ENCODE data around the gene HDX.
"Not testable (repeated sequence)": the region's sequence is repeated elsewhere in the genome, so short reads cannot be mapped to it uniquely, and the experiment has no call there.

HDX gene, protein sequence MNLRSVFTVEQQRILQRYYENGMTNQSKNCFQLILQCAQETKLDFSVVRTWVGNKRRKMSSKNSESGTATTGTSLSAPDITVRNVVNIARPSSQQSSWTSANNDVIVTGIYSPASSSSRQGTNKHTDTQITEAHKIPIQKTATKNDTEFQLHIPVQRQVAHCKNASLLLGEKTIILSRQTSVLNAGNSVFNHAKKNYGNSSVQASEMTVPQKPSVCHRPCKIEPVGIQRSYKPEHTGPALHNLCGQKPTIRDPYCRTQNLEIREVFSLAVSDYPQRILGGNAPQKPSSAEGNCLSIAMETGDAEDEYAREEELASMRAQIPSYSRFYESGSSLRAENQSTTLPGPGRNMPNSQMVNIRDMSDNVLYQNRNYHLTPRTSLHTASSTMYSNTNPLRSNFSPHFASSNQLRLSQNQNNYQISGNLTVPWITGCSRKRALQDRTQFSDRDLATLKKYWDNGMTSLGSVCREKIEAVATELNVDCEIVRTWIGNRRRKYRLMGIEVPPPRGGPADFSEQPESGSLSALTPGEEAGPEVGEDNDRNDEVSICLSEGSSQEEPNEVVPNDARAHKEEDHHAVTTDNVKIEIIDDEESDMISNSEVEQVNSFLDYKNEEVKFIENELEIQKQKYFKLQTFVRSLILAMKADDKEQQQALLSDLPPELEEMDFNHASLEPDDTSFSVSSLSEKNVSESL

DNA sequence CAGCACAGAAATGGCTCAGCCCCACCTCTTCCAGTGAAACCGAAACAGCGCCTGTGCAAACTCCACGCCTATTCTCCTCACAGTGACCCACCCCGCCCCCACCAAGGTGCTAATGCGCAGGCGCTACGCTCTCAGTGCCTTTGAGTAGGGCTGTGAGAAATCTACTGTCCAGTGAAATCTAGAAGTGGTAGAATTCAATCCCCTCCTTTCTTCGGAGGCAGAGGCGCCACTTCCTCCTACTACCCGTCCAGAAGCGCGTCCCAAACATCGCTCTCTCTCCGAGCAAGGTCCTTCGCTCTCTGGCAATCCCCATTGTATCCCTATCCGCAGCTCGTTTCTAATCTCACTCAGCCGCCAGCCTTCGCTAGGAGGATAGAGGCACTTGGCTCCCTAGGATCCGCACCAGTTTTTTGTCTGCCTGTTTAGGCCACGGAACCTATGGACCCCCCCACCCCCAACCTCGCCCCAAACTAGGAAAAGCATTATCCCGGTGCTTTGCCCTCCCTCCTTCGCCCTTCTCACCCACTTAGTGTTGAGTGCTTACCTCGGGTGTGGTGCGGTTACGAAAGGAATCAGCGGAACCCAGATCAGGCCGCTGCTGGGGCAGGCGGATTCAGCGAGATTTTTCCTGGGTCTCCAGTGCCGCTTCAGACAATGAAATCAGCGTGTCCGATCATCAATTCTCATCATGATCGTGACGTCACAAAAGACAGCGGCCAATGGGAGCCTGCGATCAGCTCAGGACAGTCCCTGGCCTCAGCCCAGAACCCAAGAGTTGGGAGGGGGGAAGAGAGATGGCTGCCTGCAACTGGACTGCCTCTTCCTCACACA, at the start of gene HDX:
HDX (minus strand) TSS at position 656 of the 831 bp plus-strand sequence. CDS start 27,056 bp downstream, outside the sequence.
- peak; percentile 61 for DNase-seq

DNA sequence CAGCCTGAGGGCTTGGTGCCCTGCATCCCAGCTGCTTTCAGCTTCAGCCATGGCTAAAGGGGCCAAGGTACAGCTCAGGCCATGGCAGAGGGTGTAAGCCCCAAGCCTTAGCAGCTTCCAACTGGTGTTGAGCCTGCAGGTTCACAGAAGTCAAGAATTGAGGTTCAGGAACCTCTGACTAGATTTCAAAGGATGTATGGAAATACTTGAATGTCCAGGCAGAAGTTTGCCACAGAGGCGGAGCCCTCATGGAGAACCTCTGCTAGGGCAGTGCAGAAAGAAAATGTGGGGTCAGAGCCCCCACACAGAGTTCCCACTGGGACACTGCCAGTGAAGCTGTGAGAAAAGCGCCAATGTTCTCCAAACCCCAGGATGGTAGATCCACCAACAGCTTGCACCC, 39.1 kb upstream of the HDX start:
- DNase-seq = not testable (repeated sequence)

GRCh38 chrX:84537627-84538026, 35.4 kb upstream of the HDX start:
- not testable (repeated sequence) for DNase-seq

DNA sequence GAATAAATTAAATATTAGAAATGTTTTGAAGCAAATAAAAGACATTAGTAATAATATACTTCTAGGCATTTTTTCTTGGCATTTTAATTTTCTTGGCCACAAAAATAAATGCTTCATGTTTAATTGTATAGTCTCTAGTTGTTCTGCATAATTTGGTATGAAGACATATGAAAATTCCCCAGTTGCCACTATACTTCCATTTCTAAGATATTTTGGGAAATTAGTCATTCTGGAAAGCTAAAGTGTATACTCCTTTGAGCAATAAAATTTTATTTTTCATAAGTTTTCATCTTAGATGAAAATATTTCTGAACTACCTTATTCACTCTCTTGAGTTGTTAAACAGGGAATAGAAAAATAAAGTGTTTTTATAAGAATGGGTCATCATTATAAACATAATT, 13.8 kb downstream of the HDX start:
- no peak for DNase-seq

- no peak for DNase-seq
Observed at GRCh38 chrX:84487365-84488353, 14.6 kb downstream of the HDX start.

DNA sequence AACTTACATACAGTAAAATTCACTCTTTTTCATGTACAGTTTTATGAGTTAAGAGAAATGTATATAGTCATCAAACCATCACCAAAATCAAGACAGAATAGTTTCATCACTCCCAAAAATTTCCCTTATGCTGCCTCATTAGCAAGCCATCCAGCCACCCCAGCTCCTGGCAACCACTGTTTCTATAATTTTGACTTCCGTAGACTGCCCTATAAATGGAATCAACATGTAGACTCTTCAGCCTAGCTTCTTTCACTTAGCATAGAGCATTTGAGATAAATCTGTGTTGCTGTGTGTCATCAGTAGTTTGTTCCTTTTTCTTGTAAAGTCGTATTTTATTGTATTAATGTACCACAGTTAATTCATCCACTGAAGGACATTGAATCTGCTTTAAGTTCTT, 23.2 kb downstream of the HDX start:
- no peak for DNase-seq

GRCh38 chrX:84477114-84477513, 25.1 kb downstream of the HDX start:
- DNase-seq = no peak

GRCh38 chrX:84475596-84475995, 26.7 kb downstream of the HDX start:
- no peak for DNase-seq

- no peak for DNase-seq
Observed at GRCh38 chrX:84475101-84475500, 27.2 kb downstream of the HDX start.

DNA sequence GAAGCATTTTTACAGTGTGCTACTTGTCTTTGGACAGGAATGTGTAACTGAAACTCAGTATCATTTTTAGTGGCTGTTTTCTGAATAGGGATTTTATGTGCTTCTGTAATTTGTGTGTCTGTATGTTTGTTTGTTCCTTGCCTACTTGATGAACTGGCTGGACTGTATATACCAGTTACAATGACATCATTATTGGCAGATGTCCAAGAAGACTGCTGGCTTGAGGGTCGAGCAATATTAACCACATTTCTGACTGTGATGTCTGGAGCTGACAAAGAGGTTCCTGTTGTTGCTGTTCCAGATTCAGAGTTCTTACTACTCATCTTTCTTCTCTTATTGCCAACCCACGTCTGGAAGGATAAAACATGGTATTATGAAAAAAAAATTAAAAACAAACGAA, 33.0 kb downstream of the HDX start:
- DNase-seq = no peak

DNA sequence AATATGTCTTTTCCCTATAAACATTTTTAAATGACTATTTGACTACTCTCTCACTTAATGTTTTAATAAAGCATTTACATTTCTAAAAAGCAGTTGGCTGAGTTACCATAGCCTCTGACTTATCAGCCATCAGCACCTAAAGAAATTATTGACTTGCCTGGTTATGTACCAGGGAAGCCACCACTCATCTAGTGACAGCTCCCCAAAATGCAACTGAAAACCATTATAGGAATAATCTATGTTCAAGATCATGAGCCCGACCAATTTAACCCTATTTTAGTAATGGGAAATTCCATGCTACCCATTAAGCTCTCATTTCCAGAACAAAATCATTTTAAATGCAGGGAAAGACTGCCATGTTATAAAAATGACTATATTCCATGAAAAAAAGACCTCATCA, 34.4 kb downstream of the HDX start:
- no peak for DNase-seq

GRCh38 chrX:84453351-84454246, 48.7 kb downstream of the HDX start:
- DNase-seq = no peak

DNA sequence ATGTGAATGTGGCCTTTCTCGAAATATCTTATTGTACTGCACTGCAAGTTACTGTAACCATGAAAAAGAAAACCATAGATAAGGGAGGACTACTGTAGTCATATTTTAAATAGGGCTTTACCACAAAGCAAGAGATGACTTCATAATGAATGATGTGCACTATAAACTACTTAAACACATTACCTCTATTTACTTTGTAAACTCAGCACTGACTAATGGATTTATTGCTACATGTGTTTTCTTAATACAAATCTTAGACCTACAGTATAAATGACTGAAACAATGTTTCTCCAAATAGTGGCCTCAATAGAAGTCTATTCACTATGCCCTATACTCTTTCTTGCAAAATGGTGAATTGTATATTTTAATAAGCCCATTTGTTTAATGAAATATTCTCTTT, 61.1 kb downstream of the HDX start:
- DNase-seq = no peak

DNA sequence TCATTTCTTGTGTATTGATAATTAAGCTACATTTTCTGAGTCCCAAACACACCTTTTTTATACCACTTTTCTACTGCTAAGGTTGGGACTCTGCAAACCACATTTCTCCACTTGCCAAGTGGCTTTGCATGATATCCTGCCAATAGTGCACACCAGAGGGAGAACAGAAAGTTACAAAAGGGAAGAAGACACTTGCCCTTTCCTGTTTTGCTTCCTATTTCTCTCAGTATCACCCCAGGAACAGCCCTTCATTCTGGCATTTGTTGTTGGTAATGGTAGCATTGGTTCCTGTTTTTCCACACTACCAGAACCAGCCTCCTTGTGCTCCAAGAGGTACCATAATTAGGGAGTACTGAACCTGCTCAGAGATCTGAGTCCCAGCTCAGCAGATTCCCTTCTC, 87.1 kb downstream of the HDX start:
- DNase-seq = no peak

GRCh38 chrX:84363663-84364062, 138.6 kb downstream of the HDX start:
- DNase-seq = no peak

- no peak for DNase-seq
Observed at GRCh38 chrX:84363051-84363450, 139.2 kb downstream of the HDX start.

DNA sequence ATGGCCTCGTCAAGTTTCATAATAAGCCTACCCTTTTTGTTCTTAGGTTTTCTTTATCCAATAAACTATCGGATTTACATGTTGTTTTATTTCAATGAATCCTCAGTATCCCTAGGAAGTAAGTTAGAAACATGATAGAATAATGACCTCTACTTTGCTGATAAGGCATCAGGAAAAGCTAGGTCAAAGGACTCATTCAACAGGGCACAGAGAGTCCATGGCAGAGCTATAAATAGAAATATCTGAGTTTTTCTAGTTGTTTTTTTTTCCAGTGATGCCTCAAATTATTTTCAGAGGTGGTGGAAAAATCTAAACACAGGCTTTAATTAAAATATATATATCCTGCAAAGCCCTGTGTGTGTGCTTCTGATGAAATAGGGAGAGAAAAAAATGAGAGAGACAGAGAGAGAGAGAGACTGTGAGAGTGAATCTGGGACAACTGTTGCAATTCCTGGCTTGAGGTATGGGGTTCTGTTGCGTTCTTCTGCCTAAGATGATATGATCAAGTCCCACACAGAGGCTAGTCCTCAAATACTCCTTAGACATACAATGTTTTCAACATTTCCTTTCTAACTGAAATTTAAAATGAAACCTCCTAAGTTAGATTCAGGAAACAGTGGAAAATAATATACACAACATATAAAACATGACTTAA, 139.9 kb downstream of the HDX start:
- no peak for DNase-seq

DNA sequence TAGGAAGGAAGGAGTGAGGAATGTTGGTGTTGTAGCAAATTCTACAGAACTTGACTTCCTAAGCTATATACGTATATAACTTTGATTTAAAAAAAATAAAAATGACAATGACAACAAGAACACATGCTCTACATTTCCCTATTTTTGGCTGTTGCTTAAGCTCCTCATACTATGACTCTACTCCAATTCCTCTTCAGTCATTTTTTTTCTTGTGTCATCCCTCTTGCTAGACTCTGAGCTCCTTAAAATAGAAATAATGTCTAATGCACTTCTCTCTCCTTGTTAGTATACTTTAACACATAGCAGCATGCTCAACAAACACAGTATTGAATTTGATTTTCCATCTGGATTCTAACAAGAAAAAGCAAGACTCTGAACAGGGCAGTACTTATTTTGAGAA, 144.0 kb downstream of the HDX start:
- no peak for DNase-seq

- no peak for DNase-seq
Observed at GRCh38 chrX:84357296-84357695, 145.0 kb downstream of the HDX start.

- no peak for DNase-seq
Observed at GRCh38 chrX:84340968-84341367, 161.3 kb downstream of the HDX start.
